Measurements from ENCODE around the gene SEPTIN8.

The SEPTIN8 gene

GRCh38 chr5:132746592-132746953, 30.5 kb downstream of the SEPTIN8 start:
- H2AK5ac ChIP-seq (ENCODE audit: low read length, severe bottlenecking): no peak overlapping the region
- no peak overlapping the region for H2BK15ac ChIP-seq (ENCODE audit: low read depth, poor library complexity, severe bottlenecking)
- H4K8ac ChIP-seq (ENCODE audit: low read length): no peak overlapping the region
- H3K23ac ChIP-seq (ENCODE audit: low read length in 2 of 2): no peak overlapping the region
- no peak overlapping the region for H2BK5ac ChIP-seq (ENCODE audit: low read depth, low read length, poor library complexity, severe bottlenecking)
- H3K4me1 ChIP-seq (ENCODE audit: control insufficient read depth, insufficient read depth, low read depth, low read length): peaks cover 11% of the 10 kb centered on the region
- H3K9ac ChIP-seq (ENCODE audit: low read length): no peak overlapping the region
- peaks cover 28 to 71% of the 10 kb centered on the region in 2 experiments for H3K27me3 ChIP-seq (ENCODE audit: control insufficient read depth in 1 of 2, insufficient read depth in 1 of 2, low read length in 2 of 2)
- DNase-seq: no peak
- no peak overlapping the region for H4K91ac ChIP-seq (ENCODE audit: low read length)
- no peak overlapping the region for H2BK12ac ChIP-seq (ENCODE audit: low read length in 2 of 2)
- H3K18ac ChIP-seq (ENCODE audit: low read depth in 1 of 2, low read length in 2 of 2): no peak overlapping the region
- no peak overlapping the region for H3K14ac ChIP-seq (ENCODE audit: low read length in 2 of 2)
- WGBS: 52% methylated on average over 1 of the region's 3 CpGs
- no peak overlapping the region for H2BK120ac ChIP-seq (ENCODE audit: low read depth, low read length)
- H3K36me3 ChIP-seq (ENCODE audit: control insufficient read depth in 1 of 2, insufficient read depth in 2 of 2, low read depth in 1 of 2, low read length in 2 of 2): no peaks in the 10 kb centered on the region
- no peak overlapping the region for H3K27ac ChIP-seq (ENCODE audit: low read length, poor library complexity, severe bottlenecking)
- no peak overlapping the region for H3K4ac ChIP-seq (ENCODE audit: low read depth in 1 of 2, low read length in 2 of 2)
- H3K79me1 ChIP-seq (replicated peaks; ENCODE audit: low read length, poor library complexity, severe bottlenecking): no peaks in the 10 kb centered on the region
- H3K4me3 ChIP-seq (ENCODE audit: insufficient read depth in 1 of 2, low read depth in 1 of 2, low read length in 2 of 2): no peak overlapping the region
- H3K9me3 ChIP-seq (ENCODE audit: control insufficient read depth, low read length): no peaks in the 10 kb centered on the region
- no peak overlapping the region for H3K4me2 ChIP-seq (ENCODE audit: low read length, poor library complexity, severe bottlenecking)
- H2AFZ ChIP-seq (ENCODE audit: low read depth, low read length): no peak overlapping the region

GRCh38 chr5:132744659-132745058, 32.4 kb downstream of the SEPTIN8 start:
- H3K14ac ChIP-seq (ENCODE audit: low read length in 2 of 2): no peak overlapping the region
- H3K4me1 ChIP-seq (ENCODE audit: control insufficient read depth, insufficient read depth, low read depth, low read length): peaks cover 11% of the 10 kb centered on the region
- no peaks in the 10 kb centered on the region for H3K36me3 ChIP-seq (ENCODE audit: control insufficient read depth in 1 of 2, insufficient read depth in 2 of 2, low read depth in 1 of 2, low read length in 2 of 2)
- H3K9me3 ChIP-seq (ENCODE audit: control insufficient read depth, low read length): no peaks in the 10 kb centered on the region
- no peak overlapping the region for H2AK5ac ChIP-seq (ENCODE audit: low read length, severe bottlenecking)
- no peak overlapping the region for H3K23ac ChIP-seq (ENCODE audit: low read length in 2 of 2)
- no peak overlapping the region for H3K4me2 ChIP-seq (ENCODE audit: low read length, poor library complexity, severe bottlenecking)
- H3K4ac ChIP-seq (ENCODE audit: low read depth in 1 of 2, low read length in 2 of 2): no peak overlapping the region
- H3K27ac ChIP-seq (ENCODE audit: low read length, poor library complexity, severe bottlenecking): no peak overlapping the region
- no peak overlapping the region for H4K91ac ChIP-seq (ENCODE audit: low read length)
- H2BK12ac ChIP-seq (ENCODE audit: low read length in 2 of 2): no peak overlapping the region
- no peak overlapping the region for H2BK120ac ChIP-seq (ENCODE audit: low read depth, low read length)
- no peak overlapping the region for H2BK15ac ChIP-seq (ENCODE audit: low read depth, poor library complexity, severe bottlenecking)
- no peaks in the 10 kb centered on the region for H3K79me1 ChIP-seq (replicated peaks; ENCODE audit: low read length, poor library complexity, severe bottlenecking)
- no peak overlapping the region for H4K8ac ChIP-seq (ENCODE audit: low read length)
- H2BK5ac ChIP-seq (ENCODE audit: low read depth, low read length, poor library complexity, severe bottlenecking): no peak overlapping the region
- peaks cover 28 to 64% of the 10 kb centered on the region in 2 experiments for H3K27me3 ChIP-seq (ENCODE audit: control insufficient read depth in 1 of 2, insufficient read depth in 1 of 2, low read length in 2 of 2)
- no peak for DNase-seq
- no peak overlapping the region for H2AFZ ChIP-seq (ENCODE audit: low read depth, low read length)
- no peak overlapping the region for H3K18ac ChIP-seq (ENCODE audit: low read depth in 1 of 2, low read length in 2 of 2)
- 93% methylated on average over 1 of the region's 2 CpGs for WGBS
- H3K4me3 ChIP-seq (ENCODE audit: insufficient read depth in 1 of 2, low read depth in 1 of 2, low read length in 2 of 2): no peak overlapping the region
- no peak overlapping the region for H3K9ac ChIP-seq (ENCODE audit: low read length)

GRCh38 chr5:132742626-132743025, 34.4 kb downstream of the SEPTIN8 start:
- Histone ChIP-seq H3K4me1 (ENCODE audit: control insufficient read depth, insufficient read depth, low read depth, low read length) (peaks cover 8% of the 10 kb centered on the region), H4K8ac (ENCODE audit: low read length) (no peak overlapping the region), H3K4me2 (ENCODE audit: low read length, poor library complexity, severe bottlenecking) (no peak overlapping the region), H2BK5ac (ENCODE audit: low read depth, low read length, poor library complexity, severe bottlenecking) (no peak overlapping the region), H4K91ac (ENCODE audit: low read length) (no peak overlapping the region), H3K23ac (ENCODE audit: low read length in 2 of 2) (no peak overlapping the region), H3K4me3 (ENCODE audit: insufficient read depth in 1 of 2, low read depth in 1 of 2, low read length in 2 of 2) (no peak overlapping the region), H3K36me3 (ENCODE audit: control insufficient read depth in 1 of 2, insufficient read depth in 2 of 2, low read depth in 1 of 2, low read length in 2 of 2) (no peaks in the 10 kb centered on the region), H2BK15ac (ENCODE audit: low read depth, poor library complexity, severe bottlenecking) (no peak overlapping the region), H3K27me3 (ENCODE audit: control insufficient read depth in 1 of 2, insufficient read depth in 1 of 2, low read length in 2 of 2) (peaks cover 18 to 47% of the 10 kb centered on the region in 2 experiments), H3K14ac (ENCODE audit: low read length in 2 of 2) (no peak overlapping the region), H3K9me3 (ENCODE audit: control insufficient read depth, low read length) (no peaks in the 10 kb centered on the region), H2AFZ (ENCODE audit: low read depth, low read length) (no peak overlapping the region), H3K79me1 (replicated peaks; ENCODE audit: low read length, poor library complexity, severe bottlenecking) (no peaks in the 10 kb centered on the region), H3K18ac (ENCODE audit: low read depth in 1 of 2, low read length in 2 of 2) (no peak overlapping the region), H2BK12ac (ENCODE audit: low read length in 2 of 2) (no peak overlapping the region), H3K9ac (ENCODE audit: low read length) (no peak overlapping the region), H3K4ac (ENCODE audit: low read depth in 1 of 2, low read length in 2 of 2) (no peak overlapping the region), H2BK120ac (ENCODE audit: low read depth, low read length) (no peak overlapping the region), H2AK5ac (ENCODE audit: low read length, severe bottlenecking) (no peak overlapping the region), H3K27ac (ENCODE audit: low read length, poor library complexity, severe bottlenecking) (no peak overlapping the region)
- WGBS: 91% methylated on average over 5 of the region's 5 CpGs
- DNase-seq: no peak

GRCh38 chr5:132742158-132742557, 34.9 kb downstream of the SEPTIN8 start:
- Histone ChIP-seq H2BK12ac (ENCODE audit: low read length in 2 of 2) (no peak overlapping the region), H3K18ac (ENCODE audit: low read depth in 1 of 2, low read length in 2 of 2) (no peak overlapping the region), H3K14ac (ENCODE audit: low read length in 2 of 2) (no peak overlapping the region), H2AFZ (ENCODE audit: low read depth, low read length) (no peak overlapping the region), H3K4ac (ENCODE audit: low read depth in 1 of 2, low read length in 2 of 2) (no peak overlapping the region), H3K23ac (ENCODE audit: low read length in 2 of 2) (no peak overlapping the region), H4K8ac (ENCODE audit: low read length) (no peak overlapping the region), H3K27ac (ENCODE audit: low read length, poor library complexity, severe bottlenecking) (no peak overlapping the region), H3K9me3 (ENCODE audit: control insufficient read depth, low read length) (no peaks in the 10 kb centered on the region), H2BK120ac (ENCODE audit: low read depth, low read length) (no peak overlapping the region), H3K79me1 (replicated peaks; ENCODE audit: low read length, poor library complexity, severe bottlenecking) (no peaks in the 10 kb centered on the region), H3K27me3 (ENCODE audit: control insufficient read depth in 1 of 2, insufficient read depth in 1 of 2, low read length in 2 of 2) (peaks cover 18 to 42% of the 10 kb centered on the region in 2 experiments), H3K4me3 (ENCODE audit: insufficient read depth in 1 of 2, low read depth in 1 of 2, low read length in 2 of 2) (no peak overlapping the region), H3K4me2 (ENCODE audit: low read length, poor library complexity, severe bottlenecking) (no peak overlapping the region), H2BK5ac (ENCODE audit: low read depth, low read length, poor library complexity, severe bottlenecking) (no peak overlapping the region), H2AK5ac (ENCODE audit: low read length, severe bottlenecking) (no peak overlapping the region), H4K91ac (ENCODE audit: low read length) (no peak overlapping the region), H3K4me1 (ENCODE audit: control insufficient read depth, insufficient read depth, low read depth, low read length) (peaks cover 4% of the 10 kb centered on the region), H3K36me3 (ENCODE audit: control insufficient read depth in 1 of 2, insufficient read depth in 2 of 2, low read depth in 1 of 2, low read length in 2 of 2) (peaks cover 0 to 2% of the 10 kb centered on the region in 2 experiments), H3K9ac (ENCODE audit: low read length) (no peak overlapping the region), H2BK15ac (ENCODE audit: low read depth, poor library complexity, severe bottlenecking) (no peak overlapping the region)
- 100% methylated on average over 2 of the region's 2 CpGs for WGBS
- DNase-seq: no peak

All from mesenchymal stem cell (in vitro differentiated cells and primary cell).